HG03558 (cell line): Measurements from ENCODE around the gene SYNGR1.

Experiments used
- ATAC-seq: cut with Tn5 transposase; IDR thresholded peaks from one replicate; pipeline ENCODE4 v1.9.1; 2021; ENCODE audit warnings: moderate number of reproducible peaks; ENCODE audit not compliant: unreplicated experiment; ENCODE audit errors: extremely low read depth

The SYNGR1 gene

DNA sequence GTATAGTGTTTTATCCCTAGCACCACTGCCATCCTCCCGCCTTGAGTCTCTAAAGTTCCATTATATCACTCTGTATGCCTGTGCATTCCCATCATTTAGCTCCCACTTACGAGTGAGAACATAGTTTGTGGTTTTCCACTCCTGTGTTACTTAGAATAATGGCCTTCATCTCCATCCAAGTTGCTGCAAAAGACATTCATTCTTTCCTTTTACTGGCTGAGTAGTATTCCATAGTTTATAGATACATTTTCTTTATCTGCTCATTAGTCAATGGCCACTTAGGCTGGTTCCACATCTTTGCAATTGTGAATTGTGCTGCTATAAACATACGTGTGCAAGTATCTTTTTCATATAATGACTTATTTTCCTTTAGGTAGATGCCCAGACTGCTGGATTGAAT, 74.2 kb downstream of the SYNGR1 start:
- ATAC-seq = no peak

DNA sequence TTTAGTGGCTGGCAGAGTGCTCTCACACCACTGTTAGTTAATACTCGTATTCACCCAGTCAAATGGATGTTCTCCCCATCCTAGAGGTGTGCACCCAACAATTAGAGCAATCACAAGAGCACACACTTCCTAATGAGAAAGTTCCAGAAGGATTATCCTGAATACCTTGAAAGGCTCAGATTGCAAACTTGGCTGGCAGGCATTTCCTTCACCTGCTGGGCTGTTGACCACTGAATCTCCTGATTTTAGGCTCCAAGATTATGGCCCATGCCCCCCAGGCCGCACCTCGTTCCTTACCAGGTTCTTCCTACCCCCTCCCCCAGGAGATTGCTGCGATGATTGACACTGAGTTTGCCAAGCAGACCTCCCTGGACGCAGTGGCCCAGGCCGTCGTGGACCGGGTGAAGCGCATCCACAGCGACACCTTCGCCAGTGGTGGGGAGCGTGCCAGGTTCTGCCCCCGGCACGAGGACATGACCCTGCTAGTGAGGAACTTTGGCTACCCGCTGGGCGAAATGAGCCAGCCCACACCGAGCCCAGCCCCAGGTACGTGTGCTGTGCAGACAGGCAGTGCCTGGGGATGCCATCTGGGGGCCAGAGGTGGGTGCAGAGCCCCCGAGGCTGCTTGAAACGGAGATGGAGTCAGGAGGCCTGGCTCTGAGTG, 76.7 kb downstream of the SYNGR1 start:
- no peak for ATAC-seq

- no peak for ATAC-seq
These were observed 78.2 kb downstream of the SYNGR1 start for GRCh38 chr22:39427751-39428596.

DNA sequence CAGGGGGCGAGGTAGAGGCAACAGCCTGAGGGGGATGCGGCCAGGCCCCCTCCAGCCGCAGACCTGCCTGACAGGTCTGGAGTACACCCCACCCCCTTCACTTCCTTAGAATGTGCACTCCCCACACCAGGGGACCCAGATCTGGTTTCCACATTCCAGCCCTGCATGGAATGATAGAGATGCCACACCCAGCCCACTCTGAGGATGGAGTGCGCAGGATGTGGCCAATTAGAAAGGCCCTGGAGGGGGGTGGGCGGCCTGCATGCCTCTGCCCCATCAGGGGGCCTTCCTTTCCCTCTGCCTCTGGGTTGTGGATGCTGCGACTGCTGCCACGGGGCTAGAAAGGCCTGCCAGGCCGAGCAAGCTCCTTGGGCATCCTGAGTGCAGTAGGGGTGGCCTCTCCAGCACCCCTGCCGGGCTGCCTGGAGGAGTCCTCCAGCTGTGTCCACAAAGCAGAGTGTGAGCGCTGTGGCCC, 78.8 kb downstream of the SYNGR1 start:
- no peak for ATAC-seq

DNA sequence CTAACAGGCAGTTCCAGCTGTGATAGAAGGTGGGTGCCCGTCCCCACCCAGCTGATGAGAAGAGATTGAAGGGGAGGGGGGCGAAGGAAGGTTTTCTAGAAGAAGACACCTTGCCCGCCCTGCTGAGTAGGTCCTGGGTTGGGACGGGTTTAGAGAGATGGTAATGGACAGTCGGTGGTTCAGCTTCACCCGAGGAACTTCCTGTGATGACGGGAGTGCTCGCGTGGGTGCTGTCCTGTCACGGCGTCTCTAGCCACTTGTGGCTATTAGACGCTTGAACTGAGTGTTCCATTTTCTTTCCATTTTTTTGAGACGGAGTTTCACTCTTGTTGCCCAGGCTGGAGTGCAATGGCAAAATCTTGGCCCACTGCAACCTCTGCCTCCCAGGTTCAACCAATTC, 79.4 kb downstream of the SYNGR1 start:
- no peak for ATAC-seq

- no peak for ATAC-seq
These were observed 80.3 kb downstream of the SYNGR1 start for GRCh38 chr22:39429916-39430575.

GRCh38 chr22:39430576-39431150, 80.9 kb downstream of the SYNGR1 start:
- no peak for ATAC-seq

- ATAC-seq = no peak
These were observed 81.5 kb downstream of the SYNGR1 start for GRCh38 chr22:39431216-39431801.

GRCh38 chr22:39431821-39432251, 82.0 kb downstream of the SYNGR1 start:
- no peak for ATAC-seq

DNA sequence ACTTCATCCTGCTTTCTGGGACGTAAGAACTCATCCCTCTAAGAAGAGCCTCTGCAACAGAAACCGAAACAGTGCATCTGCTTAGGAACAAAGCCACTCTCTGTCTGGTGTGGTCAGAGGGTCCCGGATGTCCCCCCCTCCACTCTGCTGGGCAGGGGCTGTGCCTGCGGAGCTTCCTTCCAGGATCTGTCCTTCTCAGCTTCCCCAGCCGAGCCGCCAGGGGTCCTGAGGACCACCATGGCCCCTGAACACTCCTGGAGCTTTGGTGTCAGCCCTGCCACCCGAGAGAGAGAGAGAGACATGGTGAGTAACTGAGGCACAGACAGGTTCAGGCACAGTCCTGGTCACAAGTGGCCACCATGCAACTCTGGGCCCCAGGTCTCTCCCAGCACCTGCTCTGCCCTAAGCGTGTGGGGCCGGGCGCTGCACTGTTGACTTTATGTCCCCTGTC, 82.6 kb downstream of the SYNGR1 start:
- no peak for ATAC-seq

DNA sequence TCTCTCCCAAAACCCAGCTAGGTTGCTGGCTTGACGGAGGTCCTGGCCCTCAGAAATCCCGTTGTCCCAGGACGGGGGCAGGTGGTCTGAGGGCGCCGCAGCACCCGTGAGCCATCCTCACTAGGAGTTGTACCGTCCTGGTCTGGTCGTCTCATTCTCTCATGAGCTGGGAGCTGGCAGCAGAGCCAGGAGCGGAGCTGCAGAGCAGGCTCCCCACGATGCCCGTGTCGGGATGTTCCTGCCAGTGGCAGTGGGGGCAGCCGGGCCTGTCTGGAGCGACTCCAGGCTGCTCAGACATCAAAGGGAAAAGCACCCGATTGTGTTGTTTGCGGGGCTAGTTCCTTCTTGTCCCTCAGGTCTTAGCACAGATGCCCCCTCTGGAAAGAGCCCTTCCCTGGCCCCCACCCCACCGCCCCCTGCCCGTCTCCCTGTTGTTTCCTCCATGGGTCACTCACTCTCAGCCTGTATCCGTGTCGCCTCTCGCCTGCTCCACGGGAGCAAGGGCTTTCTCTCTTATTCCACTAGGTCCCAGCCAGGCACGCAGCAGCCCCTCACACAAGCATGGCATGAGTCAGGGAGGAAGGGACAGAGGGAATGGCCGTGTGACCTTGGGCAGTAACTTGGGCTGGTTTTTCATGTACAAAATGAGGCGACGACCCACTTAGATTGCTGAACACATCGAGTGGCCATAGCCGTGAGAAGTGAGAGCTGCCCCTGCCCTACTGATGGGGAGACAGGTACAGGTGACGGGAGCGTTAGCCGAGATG, 83.9 kb downstream of the SYNGR1 start:
- no peak for ATAC-seq

DNA sequence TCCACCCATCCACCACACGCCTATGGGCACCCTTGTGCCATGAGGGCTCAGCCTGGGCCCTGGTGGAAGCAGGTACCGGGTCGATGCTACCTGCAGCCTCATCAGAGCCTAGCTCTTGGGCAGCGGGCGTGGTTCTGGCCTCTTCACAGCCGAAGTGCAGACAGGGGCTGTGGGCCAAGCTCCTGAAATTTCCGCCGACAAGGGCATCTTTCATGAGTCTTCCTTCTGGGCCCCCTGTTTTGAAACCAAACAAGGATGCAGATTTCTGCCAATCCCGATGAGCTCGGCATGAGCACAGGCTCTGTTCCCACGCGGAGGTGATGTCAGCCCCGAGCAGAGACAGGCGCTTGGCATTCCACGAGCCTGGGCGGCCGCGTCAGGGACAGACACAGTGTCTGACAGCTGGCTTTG, 84.5 kb downstream of the SYNGR1 start:
- ATAC-seq = no peak

- no peak for ATAC-seq
These were observed 84.9 kb downstream of the SYNGR1 start for GRCh38 chr22:39434721-39435120.
